Vagina (tissue), 2 donors: ENCODE data around the gene RCOR1. TPM values are rescaled to one million over a fixed set of nuclear protein-coding genes. Genes with fewer than 3 reads are reported as not detected.

Experiments
- DNase-seq, 2 donors: peaks; one replicate each; pipeline ENCODE4 v3.0.0-alpha.2; 2017; ENCODE audit errors: extremely low spot score in 2 of 2
- H3K27ac ChIP-seq: fragments of 200-600 bp; sonication (generic); one replicate; pipeline ENCODE4 v1.5.1; 2019
- H3K27me3 ChIP-seq: fragments of 200-600 bp; sonication (generic); one replicate; pipeline ENCODE4 v1.5.1; 2019
- H3K36me3 ChIP-seq, 2 donors: fragments of 200-600 bp; sonication (generic); one replicate each; pipeline ENCODE4 v1.5.1; 2017 to 2019
- H3K4me1 ChIP-seq: fragments of 200-600 bp; sonication (generic); one replicate; pipeline ENCODE4 v1.5.1; 2019
- H3K4me3 ChIP-seq, 2 donors: fragments of 200-600 bp; sonication (generic); 1 replicate in 1 of 2; 2 replicates in 1 of 2; pipeline ENCODE4 v1.5.1; 2016 to 2019
- H3K9me3 ChIP-seq: fragments of 200-600 bp; sonication (generic); one replicate; pipeline ENCODE4 v1.5.1; 2019
- CTCF ChIP-seq, 3 experiments: fragments of 450-650 bp in 2 of 3; fragments of 200-600 bp in 1 of 3; sonication (generic) in 1 of 3; IDR thresholded peaks; one replicate each; pipeline ENCODE4 v1.5.1; 2017 to 2019; ENCODE audit warnings: antibody characterized with exemption in 3 of 3, mild to moderate bottlenecking in 2 of 3, moderate library complexity in 2 of 3
- POLR2A ChIP-seq, 2 donors: fragments of 450-650 bp; IDR thresholded peaks; one replicate each; pipeline ENCODE4 v1.6.1; 2017; ENCODE audit warnings: antibody characterized with exemption in 2 of 2, mild to moderate bottlenecking in 2 of 2, moderate library complexity in 2 of 2
- POLR2AphosphoS5 ChIP-seq, 2 donors: sonication (generic); formaldehyde crosslinking; IDR thresholded peaks; one replicate each; pipeline ENCODE4 v1.9.0; 2017; ENCODE audit warnings: antibody characterized with exemption in 2 of 2, mild to moderate bottlenecking in 2 of 2, low read depth in 1 of 2; ENCODE audit not compliant: insufficient read depth in 1 of 2
- intact Hi-C: fragments of 100-400 bp; cut with DNase I; formaldehyde crosslinking; loops from one replicate; pipeline ENCODE4 v1.15.1; 2023
- total RNA-seq: library from RNA; depleted of rRNA; stranded (reverse); fragments of >200 nt; gene quantifications from one replicate; pipeline ENCODE4 v1.2.3, GENCODE V29; 2016

Gene RCOR1
- total RNA-seq, 1 donor from 2014 or later, result 24.3 TPM

GRCh38 chr14:102727336-102728095, 135.1 kb downstream of the RCOR1 start:
- H3K4me1 ChIP-seq, result no peaks in the 10 kb centered on the region
- H3K27ac ChIP-seq, result no peak overlapping the region
- H3K36me3 ChIP-seq, result peaks cover 0 to 54% of the 10 kb centered on the region in 2 donors
- no peak for TF ChIP-seq POLR2AphosphoS5 (IDR thresholded peaks at IDR 0.05; ENCODE audit: insufficient read depth in 1 of 2, low read depth in 1 of 2)
- no peak for TF ChIP-seq CTCF (IDR thresholded peaks at IDR 0.05)
- TF ChIP-seq POLR2A (IDR thresholded peaks at IDR 0.05), result no peak
- H3K9me3 ChIP-seq, result no peaks in the 10 kb centered on the region
- H3K27me3 ChIP-seq, result no peaks in the 10 kb centered on the region
- no peak overlapping the region for H3K4me3 ChIP-seq
- no peak for DNase-seq
- intact Hi-C loops, result no loop called here

- peak in 1 of 2 donors; percentile 52 for DNase-seq
- TF ChIP-seq POLR2AphosphoS5 (IDR thresholded peaks at IDR 0.05; ENCODE audit: insufficient read depth in 1 of 2, low read depth in 1 of 2), result no peak
- no peak for TF ChIP-seq CTCF (IDR thresholded peaks at IDR 0.05)
- TF ChIP-seq POLR2A (IDR thresholded peaks at IDR 0.05), result no peak
- H3K4me3 ChIP-seq, result no peak overlapping the region
- no peaks in the 10 kb centered on the region for H3K9me3 ChIP-seq
- no peak overlapping the region for H3K27ac ChIP-seq
- no peaks in the 10 kb centered on the region for H3K4me1 ChIP-seq
- no peaks in the 10 kb centered on the region for H3K27me3 ChIP-seq
- intact Hi-C loops, result no loop called here
- peaks cover 0 to 44% of the 10 kb centered on the region in 2 donors for H3K36me3 ChIP-seq
These were observed 136.1 kb downstream of the RCOR1 start for GRCh38 chr14:102728501-102728900.

- H3K27me3 ChIP-seq, result no peaks in the 10 kb centered on the region
- peaks cover 0 to 37% of the 10 kb centered on the region in 2 donors for H3K36me3 ChIP-seq
- H3K9me3 ChIP-seq, result no peaks in the 10 kb centered on the region
- H3K27ac ChIP-seq, result no peak overlapping the region
- intact Hi-C loops, result no loop called here
- no peak overlapping the region for H3K4me3 ChIP-seq
- H3K4me1 ChIP-seq, result no peaks in the 10 kb centered on the region
- DNase-seq, result peak in 1 of 2 donors; percentile 18
- TF ChIP-seq POLR2A (IDR thresholded peaks at IDR 0.05), result no peak
- TF ChIP-seq CTCF (IDR thresholded peaks at IDR 0.05), result no peak
These were observed 136.8 kb downstream of the RCOR1 start for GRCh38 chr14:102729268-102729667.

DNA sequence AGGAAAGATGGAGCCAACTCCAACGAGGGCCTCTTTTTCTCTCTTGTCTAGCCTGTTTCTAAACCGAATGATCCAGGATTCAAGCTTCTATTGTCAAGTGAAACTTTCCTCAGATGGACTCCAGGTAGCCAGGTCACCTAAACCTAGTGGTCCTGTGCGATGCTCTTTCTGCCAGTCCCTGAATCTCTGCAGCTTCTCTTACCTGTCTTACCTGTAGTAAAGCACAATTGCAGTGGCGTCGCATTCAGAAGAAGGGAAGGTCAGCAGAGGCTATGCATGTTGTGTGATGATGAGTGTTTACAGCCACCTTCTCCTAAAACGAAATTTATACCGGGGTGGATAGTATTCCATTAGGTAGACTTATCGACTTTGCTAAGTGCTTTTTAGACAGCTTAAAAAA, 137.4 kb downstream of the RCOR1 start:
- TF ChIP-seq POLR2A (IDR thresholded peaks at IDR 0.05) (no peak), CTCF (IDR thresholded peaks at IDR 0.05) (no peak), POLR2AphosphoS5 (IDR thresholded peaks at IDR 0.05; ENCODE audit: insufficient read depth in 1 of 2, low read depth in 1 of 2) (no peak)
- no peaks in the 10 kb centered on the region for H3K27me3 ChIP-seq
- intact Hi-C loops, result no loop called here
- H3K4me3 ChIP-seq, result no peak overlapping the region
- no peaks in the 10 kb centered on the region for H3K9me3 ChIP-seq
- DNase-seq, result peak in 1 of 2 donors; percentile 22
- peaks cover 0 to 35% of the 10 kb centered on the region in 2 donors for H3K36me3 ChIP-seq
- no peaks in the 10 kb centered on the region for H3K4me1 ChIP-seq
- no peak overlapping the region for H3K27ac ChIP-seq

- no peaks in the 10 kb centered on the region for H3K27me3 ChIP-seq
- H3K4me3 ChIP-seq, result no peak overlapping the region
- no peak overlapping the region for H3K27ac ChIP-seq
- peak in 1 of 2 donors; percentile 54 for DNase-seq
- no peaks in the 10 kb centered on the region for H3K4me1 ChIP-seq
- TF ChIP-seq CTCF (IDR thresholded peaks at IDR 0.05) (no peak), POLR2AphosphoS5 (IDR thresholded peaks at IDR 0.05; ENCODE audit: insufficient read depth in 1 of 2, low read depth in 1 of 2) (no peak), POLR2A (IDR thresholded peaks at IDR 0.05) (no peak)
- H3K9me3 ChIP-seq, result no peaks in the 10 kb centered on the region
- H3K36me3 ChIP-seq, result peaks cover 0 to 23% of the 10 kb centered on the region in 2 donors
- intact Hi-C loops, result no loop called here
These were observed 138.8 kb downstream of the RCOR1 start for GRCh38 chr14:102731101-102731870.
